GM21390 (cell line): Measurements from ENCODE around the gene JSRP1.

Source experiments
- ATAC-seq: cut with Tn5 transposase; IDR thresholded peaks from one replicate; pipeline ENCODE4 v1.9.1; 2021; ENCODE audit not compliant: unreplicated experiment

JSRP1 gene, protein sequence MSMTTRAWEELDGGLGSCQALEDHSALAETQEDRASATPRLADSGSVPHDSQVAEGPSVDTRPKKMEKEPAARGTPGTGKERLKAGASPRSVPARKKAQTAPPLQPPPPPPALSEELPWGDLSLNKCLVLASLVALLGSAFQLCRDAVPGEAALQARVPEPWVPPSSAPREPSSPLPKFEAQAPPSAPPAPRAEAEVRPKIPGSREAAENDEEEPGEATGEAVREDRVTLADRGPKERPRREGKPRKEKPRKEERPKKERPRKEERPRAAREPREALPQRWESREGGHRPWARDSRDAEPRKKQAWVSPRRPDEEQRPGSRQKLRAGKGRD

DNA sequence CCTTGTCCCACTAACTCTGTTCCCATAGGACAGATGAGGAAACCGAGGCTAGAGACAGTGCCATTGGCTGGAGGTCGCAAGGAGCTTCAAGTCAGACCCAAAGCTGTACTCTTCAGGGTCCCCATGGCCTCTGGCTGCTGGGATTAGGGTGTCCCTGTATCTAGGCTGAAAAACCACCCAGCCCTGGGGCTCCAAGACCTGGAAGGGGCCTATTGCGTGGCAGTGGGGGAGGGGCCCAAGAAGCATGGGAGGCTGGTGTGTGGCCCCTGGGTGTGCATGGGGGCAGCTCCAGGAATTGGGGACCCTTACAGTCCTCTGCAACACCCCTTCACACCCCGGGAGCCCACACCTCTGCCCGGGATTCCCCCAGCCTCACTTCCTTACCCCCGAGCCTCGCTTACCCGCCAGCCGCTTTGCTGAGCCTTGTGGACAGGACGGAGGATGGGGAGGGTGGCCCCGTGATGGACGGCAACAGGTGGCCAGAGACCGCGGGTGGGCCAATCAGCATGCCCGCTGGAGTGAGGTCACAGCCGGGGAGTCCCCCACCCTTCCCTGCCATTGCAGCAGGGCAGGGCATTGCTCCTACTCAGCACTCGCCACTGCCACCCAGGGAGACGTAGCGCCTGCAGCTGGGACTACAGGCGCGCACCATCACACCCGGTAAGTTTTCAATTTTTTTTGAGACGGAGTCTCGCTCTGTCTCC, at the start of gene JSRP1:
Gene JSRP1, minus strand, starts transcription at position 436 of the 704 bp plus-strand sequence. CDS start 1,103 bp downstream, outside the sequence.
- no peak for ATAC-seq

DNA sequence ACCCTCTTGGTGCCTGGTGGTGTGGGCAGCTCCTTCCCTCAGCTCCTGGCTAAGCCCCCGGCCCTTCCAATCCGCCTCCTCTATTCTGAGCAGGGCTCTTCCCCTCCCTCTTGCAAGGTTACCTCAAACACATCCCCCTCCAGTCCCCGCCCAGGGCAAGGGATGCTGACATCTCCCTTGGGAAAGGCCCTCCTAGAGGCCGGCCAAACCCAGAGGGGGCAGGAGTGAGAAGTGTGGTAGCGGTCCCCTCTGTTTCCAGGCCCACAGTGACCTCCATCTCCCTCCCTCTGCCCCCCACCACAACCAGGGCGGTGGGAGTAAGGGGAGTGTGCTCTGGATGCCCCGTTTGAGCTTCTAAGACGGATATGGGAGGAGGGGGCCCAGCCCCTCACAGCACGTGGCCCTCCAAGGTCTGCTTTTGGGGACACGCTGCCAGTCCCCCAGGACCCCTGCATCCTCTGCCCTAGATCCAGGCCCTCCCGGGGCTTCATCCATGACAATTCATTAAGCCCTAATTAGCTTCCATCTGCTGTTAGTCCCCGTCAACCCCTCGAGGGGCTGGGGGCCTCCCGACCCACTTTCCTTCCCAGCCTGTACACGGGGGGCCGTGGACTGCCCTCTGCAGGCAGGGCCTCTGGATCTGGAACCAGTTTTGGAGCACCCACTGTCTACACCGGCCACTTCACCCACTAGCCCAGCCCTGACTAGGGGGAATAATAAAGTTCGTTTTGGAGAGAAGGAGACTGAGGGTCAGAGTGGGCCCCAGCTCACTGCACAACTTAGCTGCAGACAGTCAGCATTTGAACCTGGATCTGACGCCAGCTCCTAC, 49.4 kb upstream of the JSRP1 start:
- no peak for ATAC-seq

DNA sequence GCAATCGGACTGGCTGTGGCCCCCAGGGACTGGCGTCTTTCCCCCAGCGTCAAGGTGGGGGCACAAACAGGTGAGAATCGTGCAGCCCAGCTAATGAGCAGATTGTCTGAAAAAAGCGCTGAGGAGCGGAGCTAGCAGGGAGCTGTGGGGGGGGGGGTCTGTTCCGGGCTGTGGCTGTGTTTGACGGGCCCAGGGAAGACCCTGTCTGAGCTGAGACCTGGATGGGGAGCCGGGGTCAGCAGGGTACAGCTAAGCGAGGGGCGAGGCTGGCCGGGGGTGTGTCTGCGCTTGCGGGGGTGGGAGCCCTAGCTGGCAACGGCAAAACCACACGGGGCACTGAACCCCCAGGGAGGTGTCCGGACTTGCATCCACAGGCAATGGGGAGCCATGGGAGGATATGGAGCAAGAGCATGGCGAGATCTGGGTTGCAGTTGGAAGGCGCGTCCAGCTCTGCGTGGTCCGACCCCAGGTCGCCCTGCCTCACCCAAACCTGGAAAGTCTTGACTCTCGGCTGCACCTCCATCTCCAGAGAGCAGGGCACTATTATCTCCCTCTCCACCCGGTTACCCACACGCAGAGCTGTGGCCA, 47.1 kb upstream of the JSRP1 start:
- ATAC-seq = no peak

DNA sequence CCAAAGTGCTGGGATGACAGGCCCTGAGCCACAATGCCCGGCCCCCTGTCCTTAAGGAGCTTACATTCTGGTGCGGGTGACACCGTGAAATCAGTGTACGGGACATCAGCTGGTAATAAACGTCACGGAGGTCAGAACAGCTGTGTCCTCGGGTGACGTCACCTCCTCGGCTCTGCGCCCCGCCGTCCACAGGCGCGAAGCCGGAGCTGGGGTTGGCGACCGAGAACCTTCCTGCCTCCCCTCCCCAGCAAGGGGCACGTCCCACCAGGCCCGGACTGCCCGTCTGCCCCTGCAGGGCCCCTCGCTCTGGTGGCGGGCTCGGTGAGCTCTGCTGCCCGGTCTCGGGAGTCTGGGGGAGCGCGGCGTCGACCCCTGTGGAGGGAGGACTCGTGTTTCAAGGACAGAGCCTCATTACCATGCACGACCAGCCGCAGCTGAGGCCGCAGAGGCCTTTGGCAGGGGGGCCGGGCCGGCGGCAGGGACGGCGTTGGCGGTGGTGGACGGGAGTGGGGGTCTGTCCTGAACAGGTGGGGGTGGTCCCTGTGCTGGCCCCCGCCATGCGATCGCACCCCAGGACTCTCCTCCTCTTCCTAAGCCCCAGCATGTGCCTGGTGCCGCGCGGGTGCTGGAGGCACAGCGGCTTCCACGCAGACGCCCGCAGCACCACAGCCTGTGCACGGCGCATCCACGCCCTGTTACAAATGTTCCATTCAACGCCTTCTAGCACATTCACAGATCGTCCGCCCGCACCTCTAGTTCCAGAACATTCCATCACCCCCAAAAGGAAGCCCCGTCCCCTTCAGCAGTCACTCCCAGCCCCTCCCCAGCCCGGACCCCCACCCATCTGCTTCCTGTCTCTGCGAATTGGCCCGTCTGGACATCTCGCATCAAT, 46.3 kb upstream of the JSRP1 start:
- ATAC-seq = no peak

DNA sequence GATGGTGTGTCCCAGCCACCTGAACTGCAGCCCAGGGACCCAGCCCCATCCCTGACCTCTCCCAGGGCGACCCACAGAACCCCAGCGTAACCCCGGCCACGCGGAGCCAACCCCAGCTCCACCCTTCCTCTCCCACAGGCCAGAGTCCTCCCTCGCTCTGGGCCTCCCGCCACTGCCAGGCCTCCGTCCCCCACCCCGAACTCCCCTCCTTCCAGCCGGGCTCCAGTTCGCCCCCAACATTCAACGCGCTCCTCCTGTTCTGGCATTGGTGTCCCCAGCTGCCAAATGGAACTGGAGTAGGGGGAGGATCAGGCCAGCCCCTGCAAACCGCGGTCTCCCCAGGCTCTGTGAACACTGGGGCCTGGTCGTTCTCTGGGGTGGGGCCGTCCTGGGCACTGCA, 44.3 kb upstream of the JSRP1 start:
- ATAC-seq = no peak

DNA sequence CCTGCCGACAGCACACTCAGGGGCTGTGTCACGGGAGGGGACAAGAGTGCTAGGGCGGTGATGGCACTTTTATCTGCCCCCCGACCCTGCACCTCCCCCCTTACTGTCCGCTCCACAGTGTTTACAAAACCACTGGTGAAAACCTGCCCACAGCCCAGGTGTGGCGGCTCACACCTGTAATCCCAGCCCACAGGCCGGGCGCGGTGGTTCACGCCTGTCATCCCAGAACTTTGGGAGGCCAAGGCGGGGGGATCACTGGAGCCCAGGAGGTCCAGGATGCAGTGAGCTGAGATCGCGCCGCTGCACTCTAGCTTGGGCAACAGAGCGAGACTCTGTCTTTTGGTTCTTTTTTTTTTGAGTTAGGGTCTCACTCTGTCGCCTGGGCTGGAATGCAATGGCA, 39.9 kb upstream of the JSRP1 start:
- ATAC-seq = no peak

DNA sequence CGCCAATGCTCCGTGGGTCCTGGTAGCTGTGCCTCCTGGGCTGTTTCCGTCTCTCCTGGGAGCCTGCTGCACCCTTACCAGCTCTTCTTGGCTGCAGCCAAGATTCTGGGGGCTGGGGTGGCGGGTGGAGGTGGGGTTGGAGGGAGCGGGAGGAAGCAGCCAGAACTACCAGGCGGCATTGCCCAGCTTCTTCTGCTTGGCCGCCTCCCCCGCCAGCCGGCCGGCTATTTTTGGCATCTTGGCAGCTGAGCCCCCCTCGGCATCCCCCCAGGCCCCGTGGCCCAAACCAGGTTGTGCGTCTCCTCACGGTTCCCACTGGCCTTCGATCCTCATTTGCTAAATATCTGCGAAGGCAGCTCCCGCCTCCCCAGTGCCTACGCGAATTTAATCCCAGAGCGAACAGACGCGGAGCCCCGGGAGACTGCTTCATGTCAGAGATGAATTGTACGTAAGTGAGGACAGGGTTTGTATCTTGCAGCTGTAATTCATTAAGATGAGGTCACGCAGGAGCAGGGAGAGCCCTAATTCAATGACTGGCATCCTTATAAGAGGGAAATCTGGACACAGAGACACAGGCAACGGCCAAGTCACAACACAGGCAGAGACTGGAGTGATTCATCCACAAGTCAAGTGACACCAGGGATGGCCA, 38.6 kb upstream of the JSRP1 start:
- ATAC-seq = no peak

DNA sequence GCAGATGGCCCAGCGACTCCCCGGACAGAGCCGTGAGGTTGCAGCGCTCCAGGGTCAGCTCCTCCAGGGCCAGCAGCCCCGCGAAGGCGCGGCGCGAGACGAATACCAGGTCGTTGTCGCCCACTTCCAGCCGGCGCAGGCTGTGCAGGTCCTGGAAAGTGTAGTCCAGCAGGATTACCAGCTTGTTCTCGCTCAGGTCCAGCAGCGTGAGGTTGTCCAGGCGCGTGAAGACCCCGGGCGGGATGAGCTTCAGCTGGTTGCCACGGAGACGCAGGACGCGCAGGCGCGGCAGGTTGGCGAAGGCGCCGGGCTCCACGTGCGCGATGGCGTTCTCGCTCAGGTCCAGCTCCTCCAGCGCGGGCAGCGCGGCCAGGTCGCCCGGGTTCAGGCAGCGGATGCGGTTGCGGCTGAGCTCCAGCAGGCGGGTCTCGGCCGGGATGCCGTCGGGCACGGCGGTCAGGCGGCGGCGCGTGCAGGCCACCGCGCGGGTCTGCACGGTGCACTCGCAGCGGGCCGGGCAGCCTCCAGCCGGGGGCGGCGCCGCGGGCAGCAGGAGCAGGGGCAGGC, 35.1 kb upstream of the JSRP1 start:
- ATAC-seq = no peak

DNA sequence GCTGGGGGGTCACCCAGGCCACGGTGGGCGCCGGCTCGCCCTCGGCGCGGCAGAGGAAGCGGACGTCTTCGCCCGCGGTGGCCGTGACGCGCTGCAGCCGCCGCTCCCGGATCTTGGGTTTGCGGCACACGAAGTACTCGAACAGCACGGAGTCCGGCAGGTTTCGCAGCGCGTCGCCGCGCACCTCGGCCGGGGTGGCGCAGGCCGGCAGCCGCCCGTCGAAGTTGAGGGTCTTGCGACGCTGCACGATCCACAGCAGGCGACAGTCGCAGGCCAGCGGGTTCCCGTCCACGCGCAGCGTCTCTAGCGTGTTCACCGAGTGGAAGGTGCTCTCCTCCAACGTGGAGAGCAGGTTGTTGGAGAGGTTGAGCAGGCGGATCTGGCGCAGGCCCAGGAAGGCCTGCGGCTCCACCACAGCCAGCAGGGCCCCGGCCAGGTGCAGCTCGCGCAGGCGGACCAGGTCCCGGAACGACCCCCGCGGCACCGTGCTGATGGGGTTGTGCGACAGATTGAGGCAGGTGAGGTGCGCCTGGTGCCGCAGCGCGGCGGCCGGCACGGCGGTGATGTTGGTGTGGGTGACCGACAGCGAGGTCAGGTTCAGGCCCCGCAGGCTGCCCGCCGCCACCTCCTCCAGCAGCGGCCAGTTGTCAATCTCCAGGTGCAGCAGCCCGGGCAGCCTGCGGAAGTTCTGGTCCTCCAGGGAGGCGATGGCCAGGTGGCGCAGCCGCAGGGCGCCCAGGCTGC, 34.4 kb upstream of the JSRP1 start:
- ATAC-seq = no peak

DNA sequence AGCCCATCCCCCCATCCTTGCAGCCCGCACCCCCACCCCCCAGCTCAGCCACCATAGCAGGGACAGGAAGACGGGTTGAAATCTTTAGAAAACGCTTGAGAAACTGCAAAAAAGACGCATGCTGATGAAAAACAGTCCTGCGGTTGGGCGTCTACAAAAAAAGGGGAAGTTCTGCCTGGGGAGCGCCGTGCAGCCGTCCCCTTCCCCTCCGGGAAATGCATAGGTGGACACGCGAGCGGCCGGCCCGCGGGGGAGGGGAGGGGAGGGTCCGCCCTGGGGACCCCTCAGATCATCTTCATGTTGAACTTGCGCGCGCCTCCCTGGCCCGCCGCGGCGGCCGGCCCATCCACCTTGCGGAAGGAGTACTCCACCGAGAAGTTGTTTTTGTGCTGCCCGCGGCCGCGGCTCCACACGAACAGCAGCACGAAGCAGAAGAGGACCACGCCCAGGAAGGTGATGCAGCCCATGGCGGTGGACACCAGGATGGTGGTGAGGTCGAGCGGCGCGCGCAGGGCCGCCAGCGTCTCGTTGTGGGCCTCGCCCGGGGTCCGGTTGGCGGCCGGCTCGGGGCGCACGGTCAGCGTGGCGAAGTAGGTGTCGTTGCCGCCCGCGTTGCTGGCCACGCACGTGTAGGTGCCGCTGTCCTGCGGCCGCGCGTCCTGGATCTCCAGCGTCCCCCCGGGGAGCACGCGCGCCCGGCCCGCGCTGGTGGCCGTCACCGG, 33.7 kb upstream of the JSRP1 start:
- no peak for ATAC-seq

DNA sequence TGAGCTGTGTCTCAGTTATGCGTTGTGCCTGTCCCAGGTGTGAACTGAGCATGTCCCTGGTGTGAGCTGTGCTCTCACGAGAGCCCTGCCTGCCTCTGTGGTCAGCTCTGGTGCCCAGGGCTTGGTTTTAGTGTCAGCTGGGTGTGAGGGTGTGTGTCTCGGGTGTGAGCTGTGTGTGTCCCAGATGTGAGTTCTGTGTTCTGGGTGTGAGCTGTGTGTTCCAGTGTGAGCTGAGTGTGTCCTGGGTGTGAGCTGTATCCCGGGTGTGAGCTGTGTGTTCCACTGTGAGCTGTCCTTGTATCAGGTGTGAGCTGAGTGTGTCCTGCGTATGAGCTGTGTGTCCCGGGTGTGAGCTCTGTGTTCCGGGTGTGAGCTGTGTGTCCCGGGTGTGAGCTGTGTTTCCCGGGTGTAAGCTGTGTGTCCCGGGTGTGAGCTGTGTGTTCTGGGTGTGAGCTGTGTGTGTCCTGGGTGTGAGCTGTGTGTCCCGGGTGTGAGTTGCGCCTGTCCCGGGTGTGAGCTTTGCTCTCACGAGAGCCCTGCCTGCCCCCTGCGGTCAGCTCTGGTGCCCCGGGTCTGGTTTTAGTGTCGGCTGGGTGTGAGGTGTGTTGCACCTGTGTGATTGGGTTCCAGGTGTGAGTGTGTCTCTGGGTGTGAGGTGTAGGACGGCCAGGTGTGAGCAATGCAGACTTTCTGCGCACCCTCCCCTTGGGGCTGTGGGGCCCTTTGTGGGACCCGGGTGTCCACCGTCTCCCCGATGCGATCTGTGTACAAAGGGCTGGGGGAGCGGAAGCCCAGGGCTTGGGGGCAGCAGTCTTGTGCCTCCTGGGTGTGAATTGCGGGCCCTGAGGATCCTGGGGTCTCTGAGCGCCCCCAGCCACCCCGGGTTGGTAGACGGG, 32.8 kb upstream of the JSRP1 start:
- no peak for ATAC-seq

DNA sequence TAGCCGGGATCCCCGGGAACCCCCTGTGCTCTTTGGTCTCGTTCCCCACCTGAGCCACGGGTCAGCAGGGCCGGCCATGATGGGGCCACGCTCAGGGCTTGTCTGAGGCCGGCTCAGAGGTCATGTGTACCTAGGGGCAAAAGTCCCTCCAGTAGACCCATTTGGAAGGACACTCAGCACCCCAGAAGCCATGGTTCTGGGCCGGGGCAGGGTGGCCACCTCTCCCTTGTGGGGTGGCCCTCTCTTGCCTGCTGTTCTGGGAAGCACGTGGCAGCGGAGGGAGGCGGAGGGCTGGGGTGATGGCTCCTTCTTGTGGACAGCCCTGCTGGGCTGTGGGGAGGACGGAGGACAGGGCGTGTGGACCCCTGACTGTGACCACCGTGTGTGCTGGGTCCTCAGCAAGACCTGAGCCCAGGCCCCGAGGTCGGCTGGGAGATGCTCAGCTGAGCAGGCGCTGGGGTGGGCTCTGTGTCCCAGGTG, 32.2 kb upstream of the JSRP1 start:
- no peak for ATAC-seq

DNA sequence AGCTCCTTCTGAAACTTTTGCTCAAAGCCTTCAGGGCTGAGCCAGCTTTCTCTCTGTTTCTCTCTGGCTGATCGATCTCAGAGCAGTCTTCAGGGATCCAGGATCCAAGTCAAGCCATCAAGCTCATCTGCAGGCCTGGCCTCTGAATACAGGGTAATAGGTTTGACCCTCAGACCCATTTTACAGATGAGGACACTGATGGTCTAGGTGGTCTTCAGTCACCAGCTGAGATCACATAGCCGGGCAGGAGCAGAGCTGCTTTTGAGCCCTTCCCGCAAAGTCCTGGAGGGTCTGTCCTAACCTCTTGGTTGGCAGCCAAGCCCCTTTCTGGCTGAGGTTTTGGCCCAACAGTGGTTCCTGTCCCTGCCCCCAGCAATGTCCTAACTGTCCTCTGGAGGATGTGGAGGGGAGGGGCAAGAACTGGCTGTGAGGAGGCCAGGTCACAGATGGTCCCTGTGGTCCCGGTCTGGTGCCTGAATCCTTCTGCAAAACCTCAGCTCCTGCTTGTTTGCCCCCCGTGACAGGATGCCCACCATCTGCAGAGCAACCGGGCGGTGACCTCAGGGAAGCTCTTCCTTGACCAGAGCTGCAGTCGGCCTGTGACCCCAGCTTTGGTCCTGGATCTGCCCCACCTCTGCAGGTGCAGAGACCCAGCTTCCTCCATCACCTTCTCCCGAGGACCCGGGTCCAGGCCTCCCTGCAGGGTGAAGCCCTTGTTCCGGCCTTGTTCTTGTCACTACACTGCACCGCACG, 31.5 kb upstream of the JSRP1 start:
- no peak for ATAC-seq

DNA sequence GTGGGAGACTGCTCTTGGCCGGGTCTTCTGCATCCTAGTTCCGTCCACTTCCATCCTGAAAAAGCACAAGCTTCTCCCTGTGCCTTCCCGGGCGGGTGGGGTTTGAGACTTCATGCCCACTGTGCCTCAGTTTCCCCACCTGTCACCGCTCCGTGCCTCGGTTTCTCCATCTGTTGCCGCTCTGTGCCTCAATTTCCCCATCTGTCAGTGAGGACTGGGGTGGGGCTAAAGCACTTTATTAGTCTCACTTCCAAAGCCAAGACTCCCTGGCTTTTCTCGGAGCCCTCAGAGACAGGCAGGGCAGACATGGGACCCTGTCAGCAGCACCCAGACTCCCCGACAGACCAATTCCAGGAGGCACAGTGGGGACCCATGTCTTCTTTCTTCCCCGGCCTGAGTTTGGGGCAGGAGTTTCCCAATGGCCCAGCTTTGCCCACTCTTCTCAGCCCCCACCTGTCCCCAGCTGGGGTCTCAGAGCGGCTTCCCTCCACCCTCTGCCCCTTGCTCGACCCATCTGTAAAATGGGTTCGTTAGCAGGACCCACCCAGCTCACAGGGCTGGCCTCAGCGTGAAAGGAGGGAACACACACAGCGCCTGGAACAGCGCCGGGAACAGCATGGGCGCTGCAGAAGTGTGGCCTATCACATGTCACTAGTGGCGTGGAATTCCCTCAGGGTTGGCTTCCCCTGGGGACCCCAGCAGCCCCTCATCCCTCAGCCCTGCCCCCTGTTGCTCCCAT, 30.4 kb upstream of the JSRP1 start:
- no peak for ATAC-seq

DNA sequence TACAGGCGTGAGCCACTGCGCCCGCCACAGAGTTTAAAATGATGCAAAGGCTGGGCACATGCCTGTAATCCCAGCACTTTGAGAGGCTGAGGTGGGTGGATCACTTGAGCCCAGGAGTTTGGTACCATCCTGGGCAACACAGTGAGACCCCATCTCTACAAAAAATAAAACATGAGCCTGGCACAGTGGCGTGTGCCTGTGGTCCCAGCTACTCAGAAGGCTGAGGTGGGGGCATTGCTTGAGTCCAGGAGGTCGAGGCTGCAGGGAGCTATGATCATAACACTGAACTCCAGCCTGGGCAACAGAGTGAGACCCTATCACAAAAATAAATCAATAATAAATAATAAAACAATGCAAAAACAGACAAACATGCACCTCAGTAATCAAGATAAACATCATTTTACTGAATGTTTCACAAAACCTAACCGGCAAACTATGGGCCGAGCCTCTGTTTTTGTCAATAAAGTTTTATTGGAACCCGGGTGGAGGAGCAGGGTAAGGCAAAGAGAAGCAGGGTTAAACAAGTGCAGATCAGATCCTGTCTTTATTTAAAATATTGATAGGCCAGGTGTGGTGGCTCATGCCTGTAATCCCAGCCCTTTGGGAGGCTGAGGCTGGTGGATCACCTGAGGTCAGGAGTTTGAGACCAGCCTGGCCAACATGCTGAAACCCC, 27.8 kb upstream of the JSRP1 start:
- no peak for ATAC-seq
